IPS-18c (cell line): ENCODE data around the gene MARCHF7.
"Not testable (repeated sequence)": the region's sequence is repeated elsewhere in the genome, so short reads cannot be mapped to it uniquely, and the experiment has no call there.

ENCODE experiments used
- H3K4me3 ChIP-seq: 2 replicates; pipeline ENCODE4 v1.7.0; 2013; ENCODE audit warnings: low read depth, mild to moderate bottlenecking, low read length, moderate library complexity; ENCODE audit not compliant: insufficient read depth
- H3K9me3 ChIP-seq: one replicate; pipeline ENCODE4 v1.6.1; 2013; ENCODE audit warnings: mild to moderate bottlenecking, low read length, moderate library complexity; ENCODE audit not compliant: control insufficient read depth, insufficient read depth

Gene MARCHF7

GRCh38 chr2:159745237-159745636 is 32.9 kb downstream of the MARCHF7 start:
- H3K4me3 ChIP-seq, H3K9me3 ChIP-seq: not testable (repeated sequence)

DNA sequence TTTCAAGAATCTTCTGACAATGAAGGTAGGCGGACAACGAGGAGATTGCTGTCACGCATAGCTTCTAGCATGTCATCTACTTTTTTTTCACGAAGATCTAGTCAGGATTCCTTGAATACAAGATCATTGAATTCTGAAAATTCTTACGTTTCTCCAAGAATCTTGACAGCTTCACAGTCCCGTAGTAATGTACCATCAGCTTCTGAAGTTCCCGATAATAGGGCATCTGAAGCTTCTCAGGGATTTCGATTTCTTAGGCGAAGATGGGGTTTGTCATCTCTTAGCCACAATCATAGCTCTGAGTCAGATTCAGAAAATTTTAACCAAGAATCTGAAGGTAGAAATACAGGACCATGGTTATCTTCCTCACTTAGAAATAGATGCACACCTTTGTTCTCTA is 35.8 kb downstream of the MARCHF7 start:
- Histone ChIP-seq H3K4me3 (no peak overlapping the region), H3K9me3 (no peaks in the 10 kb centered on the region)

- Histone ChIP-seq H3K4me3 (no peak overlapping the region), H3K9me3 (no peaks in the 10 kb centered on the region)
Observed at GRCh38 chr2:159750873-159751272, 38.6 kb downstream of the MARCHF7 start.

DNA sequence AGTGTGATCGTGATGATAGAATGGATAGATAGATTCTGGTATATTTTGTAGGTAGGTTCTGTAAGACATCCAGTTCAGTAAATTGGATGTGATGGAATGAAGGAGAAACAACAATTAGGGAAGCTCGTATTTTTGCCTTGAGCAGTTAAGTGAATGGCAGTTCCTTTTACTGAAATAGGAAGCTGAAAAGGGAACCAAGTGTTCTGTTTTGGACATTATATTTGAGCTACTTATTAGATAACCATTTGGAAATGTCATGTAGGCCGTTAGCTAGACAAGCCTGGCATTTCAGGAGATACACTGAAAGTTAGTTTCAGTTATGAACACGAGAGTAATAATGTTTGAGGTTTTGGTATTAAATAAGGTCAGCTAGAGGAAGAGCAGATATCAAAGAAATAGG is 41.5 kb downstream of the MARCHF7 start:
- Histone ChIP-seq H3K4me3 (no peak overlapping the region), H3K9me3 (no peaks in the 10 kb centered on the region)

DNA sequence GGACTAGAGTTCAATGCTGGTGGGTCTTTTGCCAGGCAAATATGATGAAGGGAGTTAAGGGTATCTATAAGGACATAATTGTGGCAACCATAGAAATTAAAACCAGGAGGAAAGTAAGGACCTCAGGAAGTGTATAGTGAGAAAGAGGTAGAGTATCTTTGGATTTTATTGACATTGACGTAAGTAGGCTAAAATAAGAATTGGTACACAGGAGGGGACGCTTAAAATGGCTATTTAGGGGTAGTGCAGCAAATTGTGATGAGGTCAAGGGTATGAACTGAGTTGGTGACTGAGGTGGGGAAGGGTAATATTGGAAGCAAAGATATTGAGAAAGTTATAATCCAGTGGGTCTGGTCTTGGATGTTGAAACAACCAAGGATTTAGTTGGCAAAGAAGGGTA is 42.7 kb downstream of the MARCHF7 start:
- H3K4me3 ChIP-seq: no peak overlapping the region
- no peaks in the 10 kb centered on the region for H3K9me3 ChIP-seq

- Histone ChIP-seq H3K9me3 (no peaks in the 10 kb centered on the region), H3K4me3 (no peak overlapping the region)
Observed at GRCh38 chr2:159755788-159756187, 43.5 kb downstream of the MARCHF7 start.

DNA sequence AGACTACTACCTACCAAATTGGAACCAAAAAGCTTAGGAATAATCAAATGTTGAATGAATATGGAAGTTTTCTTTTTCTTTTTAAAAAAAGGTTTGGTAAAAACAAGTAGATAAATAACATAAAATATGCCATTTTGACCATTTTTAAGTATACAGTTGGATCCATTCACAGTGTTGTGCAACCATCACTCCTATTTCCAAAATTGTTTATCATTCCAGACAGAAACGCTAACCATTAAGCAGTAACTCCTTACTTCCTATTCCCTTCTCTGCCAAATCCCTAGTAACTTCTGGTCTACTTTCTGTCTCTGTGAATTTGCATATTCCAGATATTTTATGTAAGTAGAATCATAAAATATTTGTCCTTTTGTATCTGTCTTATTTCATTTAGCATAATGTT is 45.9 kb downstream of the MARCHF7 start:
- no peak overlapping the region for H3K4me3 ChIP-seq
- no peaks in the 10 kb centered on the region for H3K9me3 ChIP-seq

DNA sequence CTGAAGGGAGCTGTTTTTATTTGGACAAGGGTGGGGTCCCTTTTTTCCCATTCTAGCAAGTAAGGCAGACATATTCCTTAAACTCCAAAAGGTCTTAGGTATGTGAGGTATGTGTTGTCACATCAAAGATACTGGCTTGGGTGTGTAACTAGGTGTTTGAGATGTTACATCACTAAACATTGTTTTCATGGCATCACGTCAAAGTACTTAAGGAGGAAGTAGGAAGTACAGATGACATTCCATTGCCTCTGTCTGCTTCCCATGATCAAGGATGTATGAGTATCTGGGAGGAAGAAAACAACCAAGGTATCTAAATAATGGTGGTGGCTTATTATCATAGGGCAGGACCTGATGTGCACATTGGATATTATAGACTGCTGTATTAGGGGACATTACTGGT is 46.4 kb downstream of the MARCHF7 start:
- no peaks in the 10 kb centered on the region for H3K9me3 ChIP-seq
- no peak overlapping the region for H3K4me3 ChIP-seq

DNA sequence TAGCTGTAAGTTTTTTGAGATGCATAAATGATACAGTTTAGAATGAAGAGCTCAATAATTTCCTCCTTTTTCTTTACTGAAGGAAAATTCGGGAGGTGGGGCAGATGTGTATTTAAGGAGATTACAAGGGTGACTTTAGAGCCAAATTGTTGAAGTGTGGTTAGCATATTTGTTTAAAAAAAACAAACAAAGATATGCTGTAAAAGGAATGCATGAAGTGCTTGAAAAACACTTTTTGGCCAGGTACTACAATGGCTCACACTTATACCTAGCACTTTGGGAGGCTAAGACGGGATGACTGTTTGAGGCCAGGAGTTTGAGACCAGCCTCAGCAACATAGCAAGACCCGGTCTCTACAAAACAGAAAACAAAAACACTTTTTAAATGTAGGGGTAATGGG is 47.3 kb downstream of the MARCHF7 start:
- H3K4me3 ChIP-seq: no peak overlapping the region

DNA sequence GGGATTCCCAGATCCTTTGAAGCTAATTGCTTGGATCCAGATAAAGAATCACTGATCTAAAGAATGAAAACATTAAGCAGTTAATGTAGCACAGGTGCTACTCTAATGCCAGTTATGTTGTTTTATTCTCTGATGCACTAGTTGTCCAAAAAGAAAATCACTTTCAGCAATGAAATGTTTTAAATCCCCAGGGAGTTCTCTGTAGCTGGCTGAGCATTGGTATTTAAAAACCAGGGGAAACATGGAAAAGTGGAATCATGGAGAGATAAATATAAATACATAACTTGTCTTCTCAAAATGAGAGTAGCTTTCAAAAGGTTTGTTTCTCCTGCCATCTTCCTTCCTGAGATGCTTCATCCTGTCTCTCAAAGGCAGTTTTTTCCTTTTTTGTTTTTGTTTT is 48.0 kb downstream of the MARCHF7 start:
- H3K9me3 ChIP-seq: no peaks in the 10 kb centered on the region
- no peak overlapping the region for H3K4me3 ChIP-seq

More for the DNA sequence above, 47.3 kb downstream of the MARCHF7 start:
- H3K9me3 ChIP-seq: no peaks in the 10 kb centered on the region

- Histone ChIP-seq H3K9me3 (no peaks in the 10 kb centered on the region), H3K4me3 (no peak overlapping the region)
Observed at GRCh38 chr2:159762075-159762474, 49.8 kb downstream of the MARCHF7 start.
